ENCODE results near the gene BMP8A.
"Not testable (repeated sequence)": the region's sequence is repeated elsewhere in the genome, so short reads cannot be mapped to it uniquely, and the experiment has no call there.

The BMP8A gene

DNA sequence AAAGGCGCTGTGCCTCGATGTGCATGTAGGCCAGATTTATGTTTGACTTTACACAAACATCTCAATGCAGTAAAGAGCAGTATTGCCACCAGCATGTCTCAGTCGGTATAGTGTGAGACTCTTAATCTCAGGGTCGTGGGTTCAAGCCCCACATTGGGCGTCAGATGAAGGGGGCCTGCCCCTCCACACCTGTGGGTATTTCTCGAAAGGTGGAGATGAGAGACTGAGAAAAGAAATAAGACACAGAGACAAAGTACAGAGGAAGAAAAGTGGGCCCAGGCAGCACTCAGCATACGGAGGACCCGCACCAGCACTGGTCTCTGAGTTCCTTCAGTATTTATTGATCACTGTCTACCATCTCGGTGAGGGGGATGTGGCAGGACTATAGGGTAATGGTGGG is 13.0 kb downstream of the BMP8A start:
- not testable (repeated sequence) for DNase-seq (ENCODE audit: extremely low read depth in 1 of 2, low read depth in 1 of 2)

DNA sequence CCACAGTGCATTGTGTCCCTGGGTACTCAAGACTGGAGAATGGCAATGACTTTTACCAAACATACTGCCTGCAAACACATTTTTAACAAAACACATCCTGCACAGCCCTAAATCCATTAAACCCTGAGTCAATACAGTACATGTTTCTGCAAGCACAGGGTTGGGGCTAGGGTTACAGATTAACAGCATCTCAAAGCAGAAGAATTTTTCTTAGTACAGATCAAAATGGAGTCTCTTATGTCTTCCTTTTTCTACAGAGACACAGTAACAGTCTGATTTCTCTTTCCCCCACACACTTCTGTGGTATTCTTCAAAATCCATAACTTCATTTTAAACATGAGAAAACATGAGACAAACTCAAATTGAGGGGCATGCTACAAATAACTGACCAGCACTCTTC is 13.9 kb downstream of the BMP8A start:
- no peak for DNase-seq (ENCODE audit: extremely low read depth in 1 of 2, low read depth in 1 of 2)

DNA sequence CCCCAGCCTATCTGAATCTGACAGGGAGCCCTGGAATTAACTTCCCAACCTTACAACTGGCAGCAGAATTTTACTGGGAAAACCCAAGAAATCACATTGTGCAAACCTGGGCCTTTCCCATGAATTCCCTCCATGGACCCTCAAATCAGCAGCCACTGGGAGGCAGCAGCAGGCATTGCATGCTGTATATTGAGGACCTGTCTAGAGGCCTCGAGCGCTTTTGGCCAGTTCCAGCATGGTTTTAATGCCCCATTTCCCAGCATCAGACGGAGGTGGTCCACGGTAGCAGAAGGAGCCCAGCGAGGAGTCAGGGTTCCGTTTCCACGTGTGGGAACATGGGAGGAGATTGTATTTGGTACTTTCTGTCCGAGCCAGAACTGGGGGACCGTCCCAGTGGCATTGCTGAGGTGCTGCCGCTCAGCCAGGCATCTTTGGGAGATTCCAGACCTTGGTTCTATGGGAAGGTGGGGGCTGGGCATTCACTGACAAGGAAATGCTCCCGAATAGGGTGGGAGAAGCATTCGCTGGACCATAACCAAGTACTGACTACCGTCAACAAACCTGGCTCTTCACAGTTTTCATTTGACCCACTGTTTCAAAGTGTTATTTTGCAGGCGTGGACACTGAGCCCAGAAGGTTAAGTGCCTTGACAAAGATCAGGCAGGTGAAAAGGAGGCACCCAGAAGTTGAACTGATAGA is 15.9 kb downstream of the BMP8A start:
- DNase-seq (ENCODE audit: extremely low read depth in 1 of 2, low read depth in 1 of 2) = no peak

DNA sequence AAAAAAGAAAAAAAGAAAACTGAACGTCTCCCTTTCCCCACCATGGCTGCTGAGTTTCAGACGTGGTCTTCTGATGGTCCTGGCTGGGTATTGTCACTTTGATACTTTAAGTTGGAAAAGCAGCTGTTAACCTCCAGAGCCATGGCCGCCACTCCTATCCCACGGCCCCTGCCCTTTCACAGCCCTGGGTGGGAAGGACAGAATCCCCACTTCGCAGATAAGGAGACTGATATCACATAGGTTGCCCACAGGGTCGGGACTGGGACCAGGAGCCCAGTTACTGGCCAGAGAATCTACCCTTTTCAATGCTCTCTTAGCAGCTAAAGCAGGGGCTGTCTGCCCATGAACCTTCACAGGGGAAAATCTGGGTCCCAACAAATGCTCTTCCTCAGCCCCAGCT is 16.8 kb downstream of the BMP8A start:
- no peak for DNase-seq (ENCODE audit: extremely low read depth in 1 of 2, low read depth in 1 of 2)

DNA sequence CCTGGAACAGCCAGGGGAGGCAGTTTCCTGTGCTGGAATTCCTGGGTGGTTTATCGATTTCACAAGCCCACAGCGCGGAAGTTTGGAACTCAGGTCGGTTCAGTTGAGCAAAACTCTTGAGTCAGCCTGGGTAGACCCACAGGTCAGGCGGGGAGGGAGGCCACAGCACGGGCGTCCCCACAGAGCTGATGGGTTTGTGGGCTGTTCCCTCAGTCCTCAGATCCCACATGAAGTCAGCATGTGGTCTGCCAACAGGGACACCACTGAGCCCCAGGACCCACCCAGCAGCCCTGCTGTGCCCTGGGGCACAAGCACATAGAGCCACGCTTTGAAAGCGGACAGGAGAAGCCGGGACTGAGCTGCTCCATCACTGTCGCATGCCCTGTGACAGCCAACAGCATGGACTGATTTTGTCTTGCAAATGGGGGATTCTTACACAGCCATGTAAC is 17.4 kb downstream of the BMP8A start:
- no peak for DNase-seq (ENCODE audit: extremely low read depth in 1 of 2, low read depth in 1 of 2)

DNA sequence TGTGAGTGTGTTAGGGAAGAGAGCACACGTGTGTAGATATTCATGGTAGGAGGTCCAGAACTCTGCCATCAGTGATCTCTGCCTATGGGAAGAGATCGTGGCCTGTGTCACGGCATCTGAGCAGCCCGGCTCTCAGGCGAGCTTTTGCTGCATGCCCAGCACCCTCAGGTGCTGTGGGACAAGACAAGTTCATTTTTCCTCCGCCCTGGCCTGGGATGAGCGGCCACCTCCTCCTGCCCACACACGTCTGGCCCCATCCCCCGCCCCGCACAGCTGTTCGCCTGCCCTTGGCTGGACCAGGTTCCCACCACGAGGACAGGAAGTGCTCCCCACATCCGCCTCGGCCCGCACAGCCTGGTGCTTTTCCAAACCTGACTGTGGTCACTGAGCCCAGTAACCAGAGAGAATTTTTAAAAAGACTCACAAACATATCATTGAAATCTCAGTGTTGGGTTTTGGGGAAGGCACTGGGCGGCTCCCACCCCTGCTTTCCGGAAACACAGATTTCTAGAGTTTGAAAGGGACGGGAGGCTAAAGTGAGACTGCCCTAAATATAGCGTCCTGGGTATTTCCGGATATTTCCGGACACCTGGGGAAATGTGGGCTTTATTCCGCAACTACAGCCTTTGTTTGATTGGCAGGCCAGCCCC is 18.0 kb downstream of the BMP8A start:
- DNase-seq (ENCODE audit: extremely low read depth in 1 of 2, low read depth in 1 of 2) = no peak

DNA sequence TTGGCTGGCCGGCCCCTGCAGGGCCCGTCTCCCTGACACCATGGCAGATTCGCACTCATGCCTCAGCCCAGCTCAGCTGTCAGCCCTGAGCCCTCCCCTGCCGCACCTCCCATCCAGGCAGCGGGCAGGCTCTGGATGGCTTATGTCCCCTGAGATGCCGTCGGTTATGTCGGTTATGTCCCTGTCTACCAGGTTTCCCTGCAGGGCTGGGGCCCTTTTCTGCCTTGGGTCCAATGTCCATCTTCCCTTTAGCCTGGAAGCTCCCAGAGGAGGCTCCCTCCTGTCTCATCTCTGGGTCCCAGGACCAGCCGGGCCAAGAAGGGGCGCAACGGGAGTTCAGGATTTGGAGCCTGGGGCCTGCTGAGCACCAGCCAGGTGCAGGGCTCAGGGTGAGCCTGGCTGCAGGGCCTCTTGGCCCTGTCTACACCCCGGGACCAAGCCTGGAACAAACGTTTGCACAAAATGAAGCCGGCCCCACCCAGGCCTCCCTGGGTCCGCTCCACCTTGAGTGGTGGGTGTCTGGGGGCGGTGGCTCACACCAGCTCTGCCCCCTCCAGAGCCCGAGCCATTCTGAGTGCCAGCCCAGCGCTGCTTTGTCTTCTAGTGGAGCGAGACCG is 19.2 kb downstream of the BMP8A start:
- DNase-seq (ENCODE audit: extremely low read depth in 1 of 2, low read depth in 1 of 2) = not testable (repeated sequence)

DNA sequence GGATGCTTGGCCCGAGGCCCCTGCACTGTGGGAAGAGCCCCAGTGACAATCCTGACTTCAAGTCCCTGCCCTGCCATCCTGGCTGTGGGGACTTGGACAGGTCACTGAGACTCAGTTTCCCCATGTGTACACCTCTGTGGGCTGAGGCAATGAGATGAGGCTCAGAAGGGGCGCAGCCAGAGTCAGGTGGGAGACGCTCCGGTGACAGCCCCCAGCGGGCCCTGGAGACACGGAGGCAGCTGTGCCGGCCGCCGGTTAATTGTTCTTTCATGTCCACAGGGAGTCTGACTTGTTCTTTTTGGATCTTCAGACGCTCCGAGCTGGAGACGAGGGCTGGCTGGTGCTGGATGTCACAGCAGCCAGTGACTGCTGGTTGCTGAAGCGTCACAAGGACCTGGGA is 20.0 kb downstream of the BMP8A start:
- not testable (repeated sequence) for DNase-seq (ENCODE audit: extremely low read depth in 1 of 2, low read depth in 1 of 2)

DNA sequence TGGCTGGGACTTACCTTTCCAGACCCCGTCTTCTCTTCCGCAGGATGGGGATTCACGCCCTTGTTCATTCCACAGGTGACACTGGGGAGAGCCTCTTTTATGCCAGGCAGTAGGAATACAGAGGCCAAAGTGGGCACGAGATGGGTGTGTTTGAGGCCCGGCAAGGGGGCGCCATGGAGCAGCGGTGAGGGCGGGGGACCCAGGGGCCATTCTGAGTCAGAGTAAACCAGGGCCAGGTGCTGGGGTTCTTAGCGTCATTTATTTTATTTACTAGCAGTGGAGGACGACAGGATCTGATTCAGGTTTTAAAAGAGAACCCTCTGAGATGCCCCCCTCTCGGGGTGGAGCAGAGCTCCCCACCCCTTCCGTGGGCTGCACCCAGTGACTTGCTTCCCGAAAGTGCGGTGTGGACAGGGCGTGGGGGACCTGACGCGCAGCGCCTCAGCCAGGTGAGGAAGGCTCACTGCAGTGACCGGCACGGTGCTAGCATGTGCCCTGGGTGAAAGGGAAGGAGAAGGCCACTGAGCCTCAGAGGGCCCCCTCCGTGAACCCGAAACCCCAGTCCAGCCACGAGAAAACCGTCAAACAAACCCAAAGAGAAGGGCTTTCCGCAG is 20.9 kb downstream of the BMP8A start:
- not testable (repeated sequence) for DNase-seq (ENCODE audit: extremely low read depth in 1 of 2, low read depth in 1 of 2)

DNA sequence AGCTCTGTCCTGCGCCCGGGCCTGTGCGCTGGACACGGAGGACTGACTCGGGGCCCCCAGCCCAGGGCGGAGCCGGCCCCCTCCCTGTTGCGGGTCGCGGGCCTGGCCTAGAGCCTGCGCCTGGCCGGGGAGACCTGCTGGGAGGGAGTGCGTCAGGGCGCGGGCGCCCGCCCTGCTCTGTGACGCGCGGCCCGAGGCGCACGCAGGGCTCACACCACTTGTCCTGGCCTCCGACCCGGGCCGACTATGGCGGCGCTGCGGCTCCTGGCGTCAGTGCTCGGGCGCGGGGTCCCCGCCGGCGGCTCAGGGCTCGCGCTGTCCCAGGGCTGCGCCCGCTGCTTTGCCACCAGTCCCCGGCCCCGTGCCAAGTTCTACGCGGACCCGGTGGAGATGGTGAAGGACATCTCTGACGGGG is 23.3 kb downstream of the BMP8A start:
- not testable (repeated sequence) for DNase-seq (ENCODE audit: extremely low read depth in 1 of 2, low read depth in 1 of 2)

DNA sequence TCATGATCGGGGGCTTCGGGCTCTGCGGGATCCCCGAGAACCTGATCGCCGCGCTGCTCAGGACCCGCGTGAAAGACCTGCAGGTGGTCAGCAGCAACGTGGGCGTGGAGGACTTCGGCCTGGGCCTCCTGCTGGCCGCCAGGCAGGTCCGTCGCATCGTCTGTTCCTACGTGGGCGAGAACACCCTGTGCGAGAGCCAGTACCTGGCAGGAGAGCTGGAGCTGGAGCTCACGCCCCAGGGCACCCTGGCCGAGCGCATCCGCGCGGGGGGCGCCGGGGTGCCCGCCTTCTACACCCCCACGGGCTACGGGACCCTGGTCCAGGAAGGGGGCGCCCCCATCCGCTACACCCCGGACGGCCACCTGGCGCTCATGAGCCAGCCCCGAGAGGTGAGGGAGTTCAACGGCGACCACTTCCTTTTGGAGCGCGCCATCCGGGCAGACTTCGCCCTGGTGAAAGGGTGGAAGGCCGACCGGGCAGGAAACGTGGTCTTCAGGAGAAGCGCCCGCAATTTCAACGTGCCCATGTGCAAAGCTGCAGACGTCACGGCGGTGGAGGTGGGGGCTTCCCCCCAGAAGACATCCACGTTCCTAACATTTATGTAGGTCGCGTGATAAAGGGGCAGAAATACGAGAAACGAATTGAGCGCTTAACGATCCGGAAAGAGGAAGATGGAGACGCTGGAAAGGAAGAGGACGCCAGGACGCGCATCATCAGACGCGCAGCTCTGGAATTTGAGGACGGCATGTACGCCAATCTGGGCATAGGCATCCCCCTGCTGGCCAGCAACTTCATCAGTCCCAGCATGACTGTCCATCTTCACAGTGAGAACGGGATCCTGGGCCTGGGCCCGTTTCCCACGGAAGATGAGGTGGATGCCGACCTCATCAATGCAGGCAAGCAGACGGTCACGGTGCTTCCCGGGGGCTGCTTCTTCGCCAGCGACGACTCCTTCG is 24.0 kb downstream of the BMP8A start:
- not testable (repeated sequence) for DNase-seq (ENCODE audit: extremely low read depth in 1 of 2, low read depth in 1 of 2)

DNA sequence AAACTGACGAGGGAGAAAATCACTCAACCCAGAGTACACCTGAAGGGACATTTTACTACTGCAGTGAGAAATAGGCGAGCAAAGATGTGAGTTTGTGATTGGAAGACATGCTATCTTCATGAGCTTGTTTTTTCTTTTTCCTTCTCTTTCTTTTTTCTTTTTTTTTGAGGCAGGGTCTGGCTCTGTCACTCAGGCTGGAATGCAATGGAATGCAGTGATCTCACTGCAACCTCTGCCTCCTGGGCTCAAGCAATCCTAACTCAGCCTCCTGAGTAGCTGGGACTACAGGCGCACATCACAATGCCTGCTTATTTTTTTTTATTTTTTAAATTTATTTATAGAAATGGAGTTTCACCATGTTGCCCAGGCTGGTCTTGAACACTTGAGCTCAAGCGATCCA is 25.4 kb downstream of the BMP8A start:
- DNase-seq (ENCODE audit: extremely low read depth in 1 of 2, low read depth in 1 of 2) = not testable (repeated sequence)

DNA sequence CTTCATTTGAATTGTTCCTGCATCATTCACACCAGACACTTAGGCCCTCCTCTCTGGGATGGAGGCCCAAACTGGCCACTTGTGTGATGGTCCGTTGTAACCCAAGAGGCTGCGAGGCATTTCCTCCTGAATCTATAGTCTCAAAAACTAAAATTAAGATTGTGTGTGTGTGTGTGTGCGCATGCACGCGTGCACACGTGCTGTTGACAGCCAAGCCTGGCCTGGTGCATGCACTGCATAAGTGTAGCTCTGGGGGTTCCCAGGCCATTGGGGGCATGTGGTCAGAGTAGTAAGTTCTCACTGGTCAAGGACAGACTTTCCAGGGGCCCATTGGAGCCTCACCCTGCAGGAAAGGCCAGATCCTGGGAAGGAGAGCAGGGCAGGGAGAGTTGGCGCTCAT is 26.5 kb downstream of the BMP8A start:
- DNase-seq (ENCODE audit: extremely low read depth in 1 of 2, low read depth in 1 of 2) = not testable (repeated sequence)

DNA sequence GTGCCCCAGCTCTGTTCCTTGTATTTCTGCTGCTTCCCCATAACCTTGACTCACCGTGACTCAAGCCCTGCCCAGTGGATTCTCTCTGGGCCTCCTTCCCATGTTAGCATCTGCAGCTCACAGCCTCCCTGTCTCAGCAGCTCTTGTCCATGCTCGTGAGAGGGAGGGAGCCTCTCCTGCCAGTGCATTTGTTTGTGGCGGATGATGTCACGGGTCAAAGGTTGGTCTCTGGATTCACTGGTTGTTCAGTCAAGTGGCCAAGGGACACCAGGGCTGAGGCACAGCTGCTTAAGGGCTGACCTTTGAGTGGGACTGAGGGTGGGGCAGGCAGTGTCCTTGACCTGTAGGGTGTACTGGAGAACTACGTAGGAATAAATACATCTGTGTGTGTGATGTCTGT is 27.9 kb downstream of the BMP8A start:
- not testable (repeated sequence) for DNase-seq (ENCODE audit: extremely low read depth in 1 of 2, low read depth in 1 of 2)

DNA sequence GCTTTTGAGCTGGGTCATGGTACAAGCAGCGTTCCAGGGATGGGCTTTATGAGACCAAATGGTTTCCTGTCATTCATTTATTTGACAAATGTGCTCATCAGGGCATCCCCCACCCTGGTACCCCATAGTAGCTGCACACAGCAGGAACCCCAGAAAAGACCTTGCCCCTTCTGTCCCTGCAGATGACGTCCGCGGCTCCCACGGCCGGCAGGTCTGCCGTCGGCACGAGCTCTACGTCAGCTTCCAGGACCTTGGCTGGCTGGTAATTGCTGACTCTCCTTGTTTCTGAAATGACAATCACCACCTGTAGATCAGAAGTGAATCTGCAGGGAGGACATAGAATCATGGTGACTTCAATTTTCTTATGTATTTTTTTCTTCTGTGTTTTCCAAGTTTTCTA is 30.8 kb downstream of the BMP8A start:
- not testable (repeated sequence) for DNase-seq (ENCODE audit: extremely low read depth in 1 of 2, low read depth in 1 of 2)

DNA sequence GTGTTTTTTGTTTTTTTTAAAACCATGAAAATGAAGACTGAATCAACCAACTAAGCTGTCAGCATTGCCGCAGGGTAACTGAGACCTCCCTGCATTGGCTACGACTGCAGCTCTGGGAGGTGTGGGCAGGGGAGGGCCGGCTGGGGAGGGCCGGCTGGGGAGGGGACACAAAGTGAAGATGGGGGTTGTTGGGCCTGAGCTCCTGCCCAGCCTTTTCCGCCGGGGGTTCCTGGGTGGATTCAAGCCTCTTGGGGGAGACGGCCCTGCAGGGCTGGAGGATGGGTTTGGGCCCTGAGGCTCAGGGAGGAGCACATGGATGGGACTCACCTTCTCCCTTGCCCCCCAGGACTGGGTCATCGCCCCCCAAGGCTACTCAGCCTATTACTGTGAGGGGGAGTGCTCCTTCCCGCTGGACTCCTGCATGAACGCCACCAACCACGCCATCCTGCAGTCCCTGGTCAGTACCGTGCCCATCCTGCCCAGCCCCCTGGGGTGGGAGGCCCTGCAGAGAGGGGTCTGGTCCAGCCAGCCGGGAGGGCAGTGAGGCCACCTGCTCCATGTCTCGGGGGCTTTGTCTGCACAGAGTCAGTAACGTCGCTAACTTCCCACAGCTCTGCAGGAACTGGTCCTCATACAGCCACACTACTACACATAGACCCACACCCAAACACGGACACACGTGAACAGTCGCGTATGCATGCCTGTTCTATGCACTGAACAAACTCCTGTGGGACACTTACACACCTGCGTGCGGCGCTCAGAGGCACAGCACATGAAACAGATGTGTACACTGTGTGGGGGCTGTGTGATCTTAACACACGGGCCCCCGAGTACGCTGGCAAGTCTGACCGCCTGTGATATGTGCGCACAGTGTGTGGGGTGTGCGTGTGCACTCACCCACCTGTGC is 31.5 kb downstream of the BMP8A start:
- DNase-seq (ENCODE audit: extremely low read depth in 1 of 2, low read depth in 1 of 2) = no peak

DNA sequence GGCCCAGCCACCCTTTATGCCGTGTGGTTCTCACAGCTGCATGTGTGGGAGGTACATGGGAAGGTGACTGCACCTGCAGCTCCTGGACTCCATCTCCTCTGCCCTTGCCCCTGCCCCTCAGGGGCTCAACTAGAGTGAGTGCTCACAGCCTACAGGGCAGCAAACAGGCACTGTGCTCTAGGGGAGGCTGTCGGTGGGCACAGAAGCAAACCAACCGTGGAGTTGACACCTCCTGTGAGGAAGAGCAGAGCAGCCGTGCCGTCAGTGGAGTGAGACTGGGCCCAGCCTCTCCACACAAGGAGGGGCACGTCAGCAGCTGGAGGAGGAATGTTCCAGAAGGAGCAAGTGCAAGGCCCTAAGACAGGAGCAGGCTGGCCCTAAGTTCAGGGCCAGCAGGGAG is 32.7 kb downstream of the BMP8A start:
- no peak for DNase-seq (ENCODE audit: extremely low read depth in 1 of 2, low read depth in 1 of 2)

DNA sequence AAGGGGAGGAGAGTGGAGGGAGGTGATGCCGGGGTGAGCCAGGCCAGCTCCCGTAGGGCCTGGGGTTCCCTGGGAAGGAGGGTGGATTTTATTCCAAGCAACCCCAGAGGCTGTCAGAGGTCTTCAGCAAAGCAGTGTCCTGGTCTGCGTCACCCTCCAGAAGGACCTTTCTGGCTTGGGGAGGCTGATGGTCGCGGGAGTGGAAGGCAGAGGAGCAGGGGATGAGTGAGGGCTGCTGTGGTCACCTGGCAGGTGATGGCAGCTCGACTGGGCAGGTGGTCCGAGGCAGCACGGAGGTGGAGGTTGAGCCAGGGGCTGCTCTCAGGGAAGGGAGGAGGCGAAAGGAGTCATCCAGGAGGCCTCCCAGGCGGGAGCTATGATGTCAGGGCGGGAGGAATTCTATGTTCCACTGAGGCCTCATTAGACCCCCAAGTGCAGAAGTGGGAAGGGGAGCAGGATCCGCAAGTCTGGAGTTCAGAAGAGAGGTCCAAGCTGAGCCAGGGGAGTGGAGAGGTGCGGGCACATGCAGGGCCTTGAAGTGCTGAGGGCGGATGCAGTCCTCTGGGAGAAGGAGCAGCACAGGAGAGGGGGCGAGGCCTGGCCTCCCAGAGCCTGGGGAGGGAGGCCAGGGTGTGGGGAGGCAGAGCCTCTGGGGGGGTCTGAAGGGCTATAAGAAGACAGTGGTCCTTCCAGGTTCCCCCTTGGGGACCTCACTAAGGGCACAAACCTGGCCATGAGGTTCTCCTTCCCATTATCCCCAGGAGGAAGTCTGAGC is 33.3 kb downstream of the BMP8A start:
- DNase-seq (ENCODE audit: extremely low read depth in 1 of 2, low read depth in 1 of 2) = no peak
